HG02798 (cell line): ENCODE data around the gene GALNT16.
"Not testable (repeated sequence)": the region's sequence is repeated elsewhere in the genome, so short reads cannot be mapped to it uniquely, and the experiment has no call there.

Experiments used
- ATAC-seq: cut with Tn5 transposase; IDR thresholded peaks from one replicate; pipeline ENCODE4 v1.9.1; 2021; ENCODE audit warnings: mild to moderate bottlenecking; ENCODE audit not compliant: unreplicated experiment, poor library complexity

Gene GALNT16

DNA sequence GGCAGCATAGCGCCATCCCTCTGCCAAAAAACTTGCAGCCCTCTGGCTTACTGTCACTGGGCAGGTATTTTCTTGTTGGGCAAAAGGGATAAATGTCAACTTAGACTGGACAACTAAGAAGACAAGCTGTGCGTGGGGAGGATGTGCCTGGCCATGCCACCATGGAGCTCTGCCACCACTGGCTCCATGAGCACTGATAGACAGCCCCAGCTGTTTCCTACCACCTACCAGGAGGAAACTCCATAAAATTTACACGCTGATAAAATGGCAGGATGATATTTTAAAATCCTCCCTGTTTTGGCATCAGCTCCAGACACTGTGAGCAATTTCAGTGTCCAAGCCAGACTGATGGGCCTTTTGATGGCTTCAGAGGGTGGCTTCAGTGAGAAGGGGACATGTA lies 7.1 kb upstream of the GALNT16 start:
- ATAC-seq, result no peak

DNA sequence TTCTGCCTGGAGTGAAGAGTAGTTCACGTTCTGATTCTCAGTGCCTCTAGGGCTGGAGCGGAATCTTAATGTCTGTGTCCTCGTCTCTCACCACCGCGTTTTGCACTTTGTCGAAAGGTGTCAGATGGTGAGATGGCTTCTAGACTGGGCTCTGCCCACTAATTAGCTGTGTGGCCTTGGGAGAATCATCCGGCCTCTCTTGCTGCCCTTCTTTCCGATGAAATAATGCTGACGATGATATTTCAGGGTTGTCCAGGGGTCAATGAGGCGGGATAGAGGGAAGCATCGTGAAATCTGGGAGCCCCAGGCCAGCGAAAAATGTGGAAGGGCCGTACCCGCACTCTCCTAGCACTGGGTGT lies 811 bp upstream of the GALNT16 start:
- ATAC-seq, result no peak

DNA sequence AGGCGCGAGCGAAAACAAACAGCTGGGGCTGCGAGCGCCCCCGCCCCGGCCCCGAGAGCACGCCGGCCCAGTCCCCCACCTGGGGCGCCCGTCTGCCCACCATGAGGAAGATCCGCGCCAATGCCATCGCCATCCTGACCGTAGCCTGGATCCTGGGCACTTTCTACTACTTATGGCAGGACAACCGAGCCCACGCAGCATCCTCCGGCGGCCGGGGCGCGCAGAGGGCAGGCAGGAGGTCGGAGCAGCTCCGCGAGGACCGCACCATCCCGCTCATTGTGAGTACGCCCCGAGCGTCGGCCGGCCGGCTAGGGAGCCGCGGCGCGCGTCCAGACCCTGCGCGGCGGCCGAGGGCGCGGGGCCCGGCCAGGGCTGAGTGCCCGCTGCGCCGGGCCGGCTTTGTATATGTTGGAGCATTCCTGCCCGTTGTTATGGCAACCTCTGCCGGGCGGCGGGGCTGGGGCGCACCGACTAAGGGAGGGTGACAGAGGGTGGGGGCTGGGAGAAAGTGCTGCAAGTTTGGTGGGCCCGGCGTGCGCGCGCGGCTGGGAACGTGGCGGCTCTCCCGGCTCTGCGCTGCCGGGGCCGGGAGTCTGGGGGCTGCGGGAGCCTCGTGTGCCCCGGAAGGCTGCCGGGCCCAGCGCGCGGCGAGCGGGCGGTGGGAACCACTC lies 367 bp downstream of the GALNT16 start:
- no peak for ATAC-seq

DNA sequence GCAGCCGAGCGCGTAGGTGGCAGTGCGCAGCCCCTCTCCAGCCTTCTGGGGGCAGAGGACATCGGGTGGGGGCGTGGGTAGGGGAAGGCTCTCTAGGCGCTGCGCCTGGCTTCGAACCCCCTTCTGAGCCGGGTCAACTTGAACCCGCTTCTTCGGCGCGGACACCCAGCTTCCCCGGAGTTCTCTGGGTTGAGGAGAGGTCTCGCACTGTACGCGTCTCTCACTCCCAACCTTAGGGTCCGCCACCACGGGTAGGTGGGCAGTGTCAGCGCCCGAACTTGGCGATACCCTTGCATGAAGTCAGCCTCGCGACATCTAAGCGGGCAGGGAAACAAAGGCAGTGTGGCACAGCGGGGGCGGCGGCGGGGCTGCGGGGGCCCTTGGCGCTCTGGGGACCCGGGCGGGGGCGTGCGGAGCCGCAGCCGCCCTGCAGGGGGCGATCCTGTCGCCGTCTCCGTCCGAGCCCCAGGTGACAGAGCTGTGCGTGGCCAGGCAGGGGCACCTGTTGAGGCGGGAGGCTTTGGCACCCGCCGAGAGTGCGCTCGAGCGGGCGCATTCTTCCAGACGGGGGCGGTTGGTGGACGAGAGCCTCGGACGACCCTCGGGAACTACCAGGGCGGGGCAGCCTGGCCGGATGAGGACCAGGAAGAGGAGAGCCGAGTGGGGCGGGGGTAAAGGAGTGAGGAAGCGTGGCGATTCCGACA lies 1.1 kb downstream of the GALNT16 start:
- no peak for ATAC-seq

DNA sequence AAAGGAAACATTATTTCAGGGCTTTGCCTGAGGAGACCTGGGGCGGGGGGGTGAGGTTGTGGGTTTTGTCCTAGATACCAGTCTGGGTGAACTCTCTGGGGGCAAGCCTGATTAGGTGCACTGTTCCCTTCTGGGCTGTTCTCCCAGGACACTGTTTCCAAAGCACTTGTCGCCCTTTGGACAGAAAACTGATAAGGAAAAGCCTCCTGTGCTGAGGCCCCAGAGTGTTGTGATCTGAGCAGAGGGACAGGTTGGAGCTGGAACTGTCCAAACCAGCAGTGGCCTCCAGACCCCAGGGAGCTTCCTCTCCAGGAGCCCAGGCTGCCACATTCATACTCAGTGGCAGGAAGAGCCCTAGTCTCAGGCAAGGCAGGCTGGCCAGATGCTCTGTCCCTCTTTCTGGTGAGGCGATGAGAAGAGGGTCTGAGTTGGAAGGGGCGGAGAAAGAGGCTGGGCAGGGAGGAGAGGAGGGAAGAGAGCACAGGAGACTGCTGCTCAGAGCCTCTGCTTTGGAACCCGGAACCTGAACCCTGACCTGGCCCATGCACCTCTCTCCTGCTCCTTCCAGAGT lies 1.9 kb downstream of the GALNT16 start:
- no peak for ATAC-seq

DNA sequence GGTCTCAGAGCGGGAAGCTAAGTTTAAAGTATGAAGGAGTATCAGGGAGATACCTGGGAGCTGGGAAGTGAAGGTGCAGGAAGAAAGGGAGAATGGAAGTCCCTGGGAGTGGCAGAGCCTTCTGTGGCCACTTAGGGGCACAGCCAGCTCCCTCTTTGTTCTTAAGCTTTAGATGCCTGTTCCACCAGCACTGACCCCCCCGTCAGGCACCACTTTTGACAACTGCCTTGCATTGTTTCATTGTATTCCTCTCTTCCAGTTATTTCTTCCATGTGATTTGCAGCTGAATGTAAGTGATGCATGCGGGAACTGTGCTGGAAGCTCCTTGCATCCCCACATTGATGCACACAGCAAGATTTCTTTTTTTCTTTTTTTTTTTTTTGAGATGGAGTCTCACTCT lies 2.6 kb downstream of the GALNT16 start:
- no peak for ATAC-seq

DNA sequence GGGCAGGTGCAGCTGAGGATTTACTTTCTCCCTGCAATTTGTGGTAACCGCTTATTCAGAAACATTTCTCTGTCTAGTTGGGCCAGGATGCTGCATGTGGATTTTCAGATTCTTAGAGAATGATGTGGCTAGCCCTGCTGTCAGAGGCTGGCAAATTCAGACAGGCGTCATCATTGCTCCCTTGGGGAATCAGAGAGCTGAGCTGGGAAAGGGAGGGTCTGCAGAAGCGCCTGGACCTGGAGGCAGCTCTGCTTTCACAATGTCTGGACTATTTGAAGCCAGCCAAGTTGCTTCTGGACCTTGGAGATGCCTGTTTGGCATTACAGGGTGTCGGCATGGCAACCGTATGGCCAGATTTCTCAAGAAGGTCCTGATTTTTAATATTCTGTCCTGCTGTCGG lies 3.4 kb downstream of the GALNT16 start:
- no peak for ATAC-seq

DNA sequence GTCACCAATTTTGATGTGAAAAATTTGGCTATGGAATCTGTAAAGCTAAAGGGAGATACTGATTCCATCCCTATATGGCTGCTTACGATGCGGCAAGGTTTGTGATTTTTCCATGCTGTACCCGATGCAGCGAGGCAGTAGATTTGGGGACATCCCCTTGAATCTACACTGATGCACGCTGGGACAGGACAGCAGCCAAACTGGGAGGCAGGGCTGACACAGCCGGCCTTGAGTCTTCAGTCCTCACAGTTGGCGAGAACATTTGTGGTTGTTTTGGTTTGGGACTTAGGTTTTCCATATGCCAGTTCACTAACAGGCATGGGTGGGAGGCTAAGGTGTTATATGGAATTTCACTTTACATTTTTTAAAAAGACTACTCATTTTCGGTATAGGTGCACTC lies 3.8 kb downstream of the GALNT16 start:
- ATAC-seq, result no peak

DNA sequence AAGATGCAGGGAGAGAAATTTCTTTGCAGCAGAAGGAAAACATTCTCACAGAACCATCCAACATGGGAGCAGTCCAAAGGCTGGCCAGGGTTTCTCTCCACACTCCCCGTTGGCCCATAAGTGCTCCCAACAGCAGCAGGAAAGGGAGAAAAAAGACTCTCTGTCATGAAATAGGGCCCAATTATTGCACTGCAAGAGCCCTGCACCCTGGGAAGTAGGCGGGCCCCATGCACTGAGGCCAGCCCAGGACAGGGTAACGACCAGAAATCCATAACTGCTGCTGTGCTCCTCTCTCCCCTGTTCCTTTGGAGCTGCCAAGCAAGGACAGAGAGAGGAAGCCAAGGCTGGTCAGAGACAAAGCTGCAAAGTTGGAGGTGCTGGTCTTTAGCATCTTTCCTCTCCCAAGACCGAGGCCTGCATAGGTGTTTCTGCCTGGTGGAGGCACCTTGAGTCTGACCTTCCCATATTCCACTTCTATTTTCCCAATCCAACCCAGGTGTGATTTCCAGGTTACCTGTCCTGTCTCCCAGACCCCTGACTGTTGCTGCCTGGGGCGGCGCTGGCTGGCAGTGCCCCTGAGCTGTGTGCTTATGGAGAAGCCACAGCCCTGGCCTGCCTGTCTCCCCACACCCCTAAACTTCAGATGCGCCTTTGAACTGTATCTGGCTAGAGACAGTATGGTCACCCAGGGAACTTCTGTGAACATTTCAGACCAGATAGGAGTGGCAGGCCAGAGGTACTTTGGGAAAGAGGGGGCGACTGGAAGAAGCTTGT lies 6.8 kb downstream of the GALNT16 start:
- no peak for ATAC-seq

DNA sequence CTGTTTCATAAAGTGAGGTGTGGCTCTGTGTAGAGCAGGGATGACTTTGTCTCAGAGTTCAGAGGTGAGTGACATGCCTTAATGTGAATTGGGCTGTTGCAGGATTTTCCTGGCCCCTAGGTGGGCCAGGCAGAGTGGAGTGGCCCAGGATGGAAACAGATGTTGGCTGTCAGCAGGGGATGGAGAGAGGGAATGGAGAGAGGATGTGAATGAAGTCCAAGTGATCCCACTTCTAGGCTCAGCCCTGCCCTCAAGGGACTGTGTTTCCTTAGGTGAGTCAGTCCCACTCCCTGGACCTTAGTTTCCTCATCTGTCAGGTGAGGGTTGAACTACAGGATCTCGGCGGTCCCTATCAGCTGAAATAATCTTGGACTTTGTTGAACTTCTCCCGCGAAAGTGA lies 7.5 kb downstream of the GALNT16 start:
- ATAC-seq, result no peak

DNA sequence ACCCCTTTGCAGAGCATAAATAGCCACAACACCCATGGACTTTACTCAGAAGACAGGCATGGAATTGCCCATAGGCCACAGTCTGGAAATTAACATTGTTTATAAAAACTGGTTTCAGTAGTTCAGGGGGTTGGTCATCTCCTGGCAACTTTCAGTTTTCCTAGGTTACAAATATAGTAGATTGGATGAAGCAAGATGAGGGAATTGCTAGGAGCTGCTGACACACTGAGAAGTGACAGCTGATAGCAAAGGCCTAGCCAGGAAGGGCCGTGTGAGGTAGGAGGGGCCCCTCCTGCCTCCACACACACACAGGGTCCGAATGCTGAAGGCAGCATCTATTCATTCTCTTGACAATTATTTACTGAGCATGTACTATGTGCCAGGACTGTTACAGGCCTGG lies 8.3 kb downstream of the GALNT16 start:
- ATAC-seq, result no peak

DNA sequence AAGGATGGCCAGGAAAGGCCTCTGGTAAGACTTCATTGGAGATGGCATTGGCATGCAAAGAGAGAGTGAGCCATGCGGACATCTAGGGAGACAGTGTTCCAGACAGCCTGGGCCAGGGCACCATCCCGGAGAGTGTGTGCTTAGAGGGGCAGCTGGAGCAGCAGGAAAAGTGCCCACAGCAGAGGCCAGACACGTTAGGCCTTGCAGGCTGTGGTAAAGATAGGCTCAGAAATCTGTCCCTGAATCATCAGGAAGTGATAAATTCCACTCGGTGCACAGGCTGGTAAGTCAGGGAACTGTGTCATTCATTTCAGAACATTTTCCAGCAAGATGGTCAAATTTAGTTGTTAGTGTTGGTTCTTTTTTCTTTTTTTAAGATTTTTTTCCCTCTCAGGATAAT lies 8.8 kb downstream of the GALNT16 start:
- no peak for ATAC-seq

DNA sequence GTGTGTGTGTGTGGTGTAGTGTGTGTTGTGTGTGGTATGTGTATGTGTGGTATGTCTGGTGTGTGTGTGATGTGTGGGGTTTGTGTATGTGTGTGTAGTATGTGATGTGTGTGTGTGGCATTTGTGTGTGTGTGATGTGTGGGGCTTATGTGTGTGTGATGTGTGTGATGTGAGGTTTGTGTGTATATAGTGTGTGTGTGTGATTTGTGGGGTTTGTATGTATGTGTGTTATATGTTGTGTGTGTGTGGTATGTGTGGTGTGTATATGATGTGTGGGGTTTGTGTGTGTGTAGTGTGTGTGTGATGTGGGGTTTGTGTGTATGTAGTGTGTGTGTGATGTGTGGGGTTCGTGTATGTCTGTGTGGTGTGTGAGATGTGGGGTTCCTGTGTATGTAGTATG lies 9.4 kb downstream of the GALNT16 start:
- no peak for ATAC-seq

DNA sequence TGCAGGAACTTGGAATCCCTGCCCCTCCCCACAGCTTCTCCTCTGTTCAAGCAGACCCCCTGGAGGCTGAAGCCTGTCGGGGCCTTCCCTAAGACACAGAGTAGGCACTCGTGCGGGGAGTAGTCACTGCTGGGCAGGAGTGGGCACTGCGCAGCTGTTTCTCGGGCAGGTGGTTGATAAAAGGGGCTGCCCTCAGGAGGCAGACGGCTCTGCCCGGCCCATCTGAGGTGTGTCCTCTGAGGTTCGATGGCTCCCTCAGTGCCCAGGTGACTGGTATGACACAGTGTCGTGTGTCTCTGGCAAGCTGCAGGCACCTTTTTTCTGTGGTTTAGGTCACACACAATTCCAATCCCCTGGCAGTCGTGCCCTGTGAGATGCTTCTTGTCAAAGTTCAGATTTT lies 10.1 kb downstream of the GALNT16 start:
- no peak for ATAC-seq

DNA sequence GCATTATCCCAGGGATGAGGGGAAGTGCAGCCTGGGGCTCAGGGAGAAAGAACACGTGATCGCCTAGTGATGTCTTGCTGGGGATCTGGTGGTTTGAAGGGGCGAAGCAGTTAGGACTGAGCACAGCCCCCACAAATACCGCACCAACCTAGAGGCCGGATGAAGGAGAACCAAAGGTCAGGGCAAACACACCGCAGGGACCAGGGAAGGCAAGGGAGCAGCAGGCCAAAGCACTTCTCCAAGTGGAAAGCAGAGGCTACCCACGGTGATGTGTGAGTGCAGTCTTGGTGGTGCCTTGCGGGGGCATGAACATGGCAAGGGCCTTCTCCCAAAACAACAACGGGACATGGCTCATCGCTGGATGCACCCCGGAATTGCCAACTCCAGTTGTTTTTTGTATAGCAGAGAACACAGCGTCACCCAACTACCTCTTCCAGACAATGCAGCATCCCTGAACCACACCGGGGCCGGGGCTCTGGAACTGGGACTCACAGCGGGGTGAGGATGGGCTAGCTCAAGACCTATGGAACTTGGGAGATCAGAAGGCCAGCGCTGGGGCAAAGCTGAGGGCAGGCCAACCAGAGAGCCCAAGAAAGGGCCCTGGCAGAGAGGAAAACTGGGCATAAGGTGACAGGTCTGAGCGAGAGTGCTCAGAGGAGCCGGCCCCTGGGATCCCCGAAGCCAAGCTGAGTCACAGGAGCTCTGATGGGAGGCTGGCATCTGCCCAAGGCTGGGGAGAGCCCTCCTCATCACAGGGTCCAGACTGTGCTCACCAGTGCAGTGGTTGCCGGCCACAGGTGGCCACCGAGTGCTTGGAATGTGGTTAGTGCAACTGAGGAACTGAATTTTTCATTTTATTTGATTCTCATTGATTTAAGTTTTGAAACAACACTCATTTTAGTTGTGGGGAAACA lies 11.1 kb downstream of the GALNT16 start:
- no peak for ATAC-seq

DNA sequence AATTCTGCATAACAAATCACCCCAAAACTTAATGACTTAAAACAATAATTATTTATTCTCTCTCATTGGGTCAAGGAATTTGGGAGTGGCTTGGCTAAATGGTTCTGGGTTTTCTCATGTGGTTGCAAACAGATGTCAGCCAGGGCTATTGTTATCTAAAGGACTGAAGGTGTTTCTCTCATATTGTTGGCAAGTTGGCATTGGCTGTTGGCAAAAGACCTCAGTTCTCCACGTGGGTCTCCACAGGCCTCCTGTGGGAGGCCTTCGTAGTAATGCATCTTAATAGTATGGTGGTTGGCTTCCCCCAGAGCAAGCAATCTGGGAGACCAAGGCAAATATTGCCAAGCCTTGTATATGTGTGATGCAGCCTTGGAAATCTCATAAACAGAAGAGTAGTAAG lies 14.4 kb downstream of the GALNT16 start:
- no peak for ATAC-seq

DNA sequence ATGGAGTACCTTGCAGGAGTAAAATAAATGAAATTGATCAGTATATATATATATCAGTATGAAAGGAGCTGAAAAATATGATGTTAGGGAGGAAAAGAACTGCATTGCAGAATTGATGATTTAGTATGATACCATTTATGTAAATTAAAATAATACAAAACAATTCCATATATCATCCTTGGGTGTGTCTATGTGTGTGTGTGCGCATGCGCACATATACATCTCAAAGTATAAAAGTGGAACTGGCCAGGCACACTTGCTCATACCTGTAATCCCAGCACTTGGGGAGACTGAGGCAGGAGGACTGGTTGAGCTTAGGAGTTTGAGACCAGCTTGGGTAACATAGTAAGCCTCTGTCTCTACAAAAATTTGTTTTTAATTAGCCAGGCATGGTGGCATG lies 15.4 kb downstream of the GALNT16 start:
- no peak for ATAC-seq

DNA sequence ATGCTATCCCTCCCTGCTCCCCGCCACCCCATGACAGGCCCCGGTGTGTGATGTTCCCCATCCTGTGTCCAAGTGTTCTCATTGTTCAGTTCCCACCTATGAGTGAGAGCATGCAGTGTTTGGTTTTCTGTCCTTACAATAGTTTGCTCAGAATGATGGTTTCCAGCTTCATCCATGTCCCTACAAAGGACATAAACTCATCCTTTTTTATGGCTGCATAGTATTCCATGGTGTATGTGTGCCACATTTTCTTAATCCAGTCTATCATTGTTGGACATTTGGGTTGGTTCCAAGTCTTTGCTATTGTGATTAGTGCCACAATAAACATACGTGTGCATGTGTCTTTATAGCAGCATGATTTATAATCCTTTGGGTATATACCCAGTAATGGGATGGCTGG lies 17.4 kb downstream of the GALNT16 start:
- ATAC-seq, result not testable (repeated sequence)

DNA sequence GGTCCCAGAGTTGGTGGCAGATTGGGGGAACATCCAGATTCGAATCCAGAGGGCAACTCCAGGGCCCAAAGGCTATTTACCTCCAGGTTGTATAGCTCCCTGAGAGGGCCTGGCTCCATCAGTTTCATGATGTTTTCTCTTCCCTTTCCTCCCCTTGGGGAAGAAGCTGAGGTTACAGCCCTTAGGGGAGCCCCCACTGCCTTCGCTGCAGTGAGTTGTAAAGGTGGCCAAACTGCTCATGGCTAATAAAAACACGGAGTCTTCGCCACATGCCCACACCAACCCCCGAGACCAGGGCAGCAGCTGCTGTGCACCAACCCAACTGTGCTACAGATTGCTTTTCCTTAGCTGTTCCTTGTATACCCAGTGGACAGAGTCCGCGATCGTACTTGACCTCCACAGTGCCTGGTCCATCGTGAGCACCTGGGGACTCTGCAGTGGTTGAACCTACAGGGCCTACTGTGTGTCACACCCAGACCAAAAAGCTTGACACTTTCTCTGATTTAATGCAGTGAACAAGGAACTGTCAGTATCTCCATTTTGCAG lies 20.9 kb downstream of the GALNT16 start:
- ATAC-seq, result no peak
